HepG2 (cell line): ENCODE results near the gene CCT3. TPM values are rescaled to one million over a fixed set of nuclear protein-coding genes. Genes with fewer than 3 reads are reported as not detected.
A peak's percentile ranks its signal among the peaks of the same experiment; 100 is the strongest.

Experiments used
- CBX5 ChIP-seq: sonication (generic); formaldehyde crosslinking; IDR thresholded peaks from 2 replicates; pipeline ENCODE4 v1.4.0; 2020; ENCODE audit warnings: missing genetic modification reagents, borderline replicate concordance
- DZIP1 ChIP-seq: sonication (generic); formaldehyde crosslinking; IDR thresholded peaks from 2 replicates; pipeline ENCODE4 v1.5.0; 2020; ENCODE audit warnings: mild to moderate bottlenecking, missing genetic modification reagents
- EZH2 ChIP-seq: conservative IDR thresholded peaks from 2 replicates; pipeline ENCODE4 v1.6.1; 2012; ENCODE audit warnings: mild to moderate bottlenecking, low read depth, low read length, moderate library complexity
- FOSL1 ChIP-seq: sonication (generic); formaldehyde crosslinking; IDR thresholded peaks from 2 replicates; pipeline ENCODE4 v1.9.0; 2021; ENCODE audit warnings: missing genetic modification reagents, borderline replicate concordance
- FOXO1 ChIP-seq: sonication (generic); formaldehyde crosslinking; IDR thresholded peaks from 2 replicates; pipeline ENCODE4 v1.4.0; 2020; ENCODE audit warnings: missing genetic modification reagents
- KAT8 ChIP-seq: IDR thresholded peaks from 2 replicates; pipeline ENCODE4 v1.6.1; 2016; ENCODE audit warnings: missing genetic modification reagents, missing compliant biosample characterization
- MEF2D ChIP-seq: sonication (generic); formaldehyde crosslinking; IDR thresholded peaks from 2 replicates; pipeline ENCODE4 v1.5.1; 2020; ENCODE audit warnings: mild to moderate bottlenecking, missing genetic modification reagents
- NFE2 ChIP-seq: sonication (generic); formaldehyde crosslinking; IDR thresholded peaks from 2 replicates; pipeline ENCODE4 v1.4.0; 2020; ENCODE audit warnings: missing genetic modification reagents
- NONO ChIP-seq, 2 experiments: fragments of 450-650 bp in 1 of 2; sonication (generic) in 1 of 2; formaldehyde crosslinking in 1 of 2; IDR thresholded peaks in 1 of 2; conservative IDR thresholded peaks in 1 of 2; 2 replicates each; pipeline versions ENCODE4 v1.6.1 to v1.8.0; 2017 to 2022; ENCODE audit warnings: mild to moderate bottlenecking in 1 of 2, missing genetic modification reagents in 1 of 2, moderate library complexity in 1 of 2
- PLRG1 ChIP-seq: fragments of 450-650 bp; conservative IDR thresholded peaks from 2 replicates; pipeline ENCODE4 v1.6.1; 2016
- POLR2AphosphoS2 ChIP-seq: IDR thresholded peaks from 2 replicates; pipeline ENCODE4 v1.6.1; 2011; ENCODE audit warnings: low read depth, low read length, improper control_type of control experiment
- POLR2G ChIP-seq: fragments of 200-400 bp; formaldehyde crosslinking; IDR thresholded peaks from 2 replicates; pipeline ENCODE4 v1.6.1; 2018; ENCODE audit warnings: mild to moderate bottlenecking, low read depth, low read length, moderate library complexity
- ZNF276 ChIP-seq: sonication (generic); formaldehyde crosslinking; IDR thresholded peaks from 2 replicates; pipeline ENCODE4 v1.4.0; 2020; ENCODE audit warnings: mild to moderate bottlenecking, low read depth, missing genetic modification reagents
- ZNF501 ChIP-seq: sonication (generic); formaldehyde crosslinking; IDR thresholded peaks from 2 replicates; pipeline ENCODE4 v1.5.1; 2020; ENCODE audit warnings: mild to moderate bottlenecking, moderate library complexity, missing genetic modification reagents
- ZNF570 ChIP-seq: sonication (generic); formaldehyde crosslinking; IDR thresholded peaks from 2 replicates; pipeline ENCODE4 v1.4.0; 2020; ENCODE audit warnings: mild to moderate bottlenecking, missing genetic modification reagents, borderline replicate concordance
- ZSCAN22 ChIP-seq: sonication (generic); formaldehyde crosslinking; IDR thresholded peaks from 2 replicates; pipeline ENCODE4 v1.4.0; 2020; ENCODE audit warnings: mild to moderate bottlenecking, missing genetic modification reagents
- polyA plus RNA-seq, 8 experiments: library from polyadenylated mRNA; depleted of rRNA in 3 of 8; stranded (reverse) in 7 of 8; unstranded in 1 of 8; fragments of >200 nt; fragmentation: Illumina TruSeq in 4 of 8; extraction: Trizol in 4 of 8; gene quantifications; 2 replicates each; pipeline versions ENCODE4 v1.2.1 to v1.2.3, GENCODE V29; 2011 to 2016; ENCODE audit warnings: low read depth in 4 of 8, missing spikeins in 1 of 8, mixed read lengths in 1 of 8; ENCODE audit not compliant: insufficient read depth in 1 of 8
- total RNA-seq, 5 experiments: library from RNA; depleted of rRNA; stranded (reverse); fragments of >200 nt; fragmentation: Illumina TruSeq; extraction: Trizol; gene quantifications; 2 replicates each; pipeline ENCODE4 v1.2.3, GENCODE V29; 2016; ENCODE audit warnings: low read depth in 1 of 5
- TF ChIP-seq, protein P1 (sequence below): sonication (generic); formaldehyde crosslinking; IDR thresholded peaks from 2 replicates; pipeline ENCODE4 v1.5.0; 2020; ENCODE audit warnings: mild to moderate bottlenecking, missing genetic modification reagents, borderline replicate concordance
- TF ChIP-seq, protein P2 (sequence below): sonication (generic); formaldehyde crosslinking; IDR thresholded peaks from 2 replicates; pipeline ENCODE4 v1.5.0; 2020; ENCODE audit warnings: mild to moderate bottlenecking, missing genetic modification reagents, borderline replicate concordance

CCT3 gene
- total and polyA plus RNA-seq, 2 of the 13 experiments (the other 11 are each of a cell fraction or from before 2014, with no cell fraction given) = 319 to 615 TPM

DNA sequence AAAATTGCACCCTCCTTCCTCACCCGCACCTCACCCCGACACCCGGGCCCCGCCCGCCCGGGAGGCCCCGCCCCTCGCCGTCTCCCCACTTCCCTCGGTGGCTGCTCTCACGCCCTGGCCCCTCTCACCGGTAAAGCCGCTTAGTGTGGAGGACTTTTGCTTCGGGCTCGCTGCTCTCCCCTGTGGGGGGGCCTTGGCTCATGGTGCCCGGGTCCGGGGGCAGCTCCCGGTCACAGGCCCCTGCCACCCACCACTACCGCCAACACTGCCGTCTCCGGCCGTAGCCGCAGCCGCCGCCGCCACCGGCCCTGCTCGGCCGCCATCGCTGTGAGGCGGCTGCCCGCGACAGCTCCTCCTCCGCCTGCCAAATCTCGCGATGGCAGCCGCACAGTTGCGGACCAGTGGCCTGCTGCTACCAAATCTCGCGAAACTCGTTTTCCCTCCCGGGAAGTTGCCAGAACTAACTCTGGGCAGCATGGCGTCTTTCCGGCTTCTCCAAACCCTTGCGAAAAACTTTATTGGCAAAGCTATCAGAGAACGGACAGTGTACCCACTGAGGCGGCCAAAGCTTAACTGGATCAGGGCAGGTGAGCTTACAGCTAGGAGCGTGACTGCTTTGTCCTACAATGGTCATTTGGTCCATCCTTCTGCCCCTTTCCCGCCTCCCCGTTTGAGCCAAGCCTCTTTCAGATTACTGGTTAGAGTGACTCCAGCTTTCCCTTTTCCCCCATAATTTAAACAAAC, 55.4 kb downstream of the CCT3 start, which contains the start of gene SMG5 (continued):
- no peak for TF ChIP-seq DZIP1 (CRISPR knock-in tag)
- 0 out of 2 replicates have a peak, but pooled peaks have one; percentile 60 for TF ChIP-seq ZNF276 (CRISPR knock-in tag)
- 0 out of 2 replicates have a peak, but pooled peaks have one; percentile 83 for TF ChIP-seq CBX5 (CRISPR knock-in tag)
- TF ChIP-seq ZNF570 (CRISPR knock-in tag) = no peak
- TF ChIP-seq POLR2G = peak; percentile 98
- TF ChIP-seq KAT8 (CRISPR knock-in tag) = peak; percentile 98
- TF ChIP-seq, protein P1, sequence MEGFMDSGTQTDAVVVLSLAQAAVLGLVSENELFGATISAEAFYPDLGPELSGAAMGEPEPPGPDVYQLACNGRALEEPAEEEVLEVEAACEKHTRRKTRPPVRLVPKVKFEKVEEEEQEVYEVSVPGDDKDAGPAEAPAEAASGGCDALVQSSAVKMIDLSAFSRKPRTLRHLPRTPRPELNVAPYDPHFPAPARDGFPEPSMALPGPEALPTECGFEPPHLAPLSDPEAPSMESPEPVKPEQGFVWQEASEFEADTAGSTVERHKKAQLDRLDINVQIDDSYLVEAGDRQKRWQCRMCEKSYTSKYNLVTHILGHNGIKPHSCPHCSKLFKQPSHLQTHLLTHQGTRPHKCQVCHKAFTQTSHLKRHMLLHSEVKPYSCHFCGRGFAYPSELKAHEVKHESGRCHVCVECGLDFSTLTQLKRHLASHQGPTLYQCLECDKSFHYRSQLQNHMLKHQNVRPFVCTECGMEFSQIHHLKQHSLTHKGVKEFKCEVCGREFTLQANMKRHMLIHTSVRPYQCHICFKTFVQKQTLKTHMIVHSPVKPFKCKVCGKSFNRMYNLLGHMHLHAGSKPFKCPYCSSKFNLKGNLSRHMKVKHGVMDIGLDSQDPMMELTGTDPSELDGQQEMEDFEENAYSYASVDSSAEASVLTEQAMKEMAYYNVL (CRISPR knock-in tag) = peak; percentile 79
- TF ChIP-seq, protein P2, sequence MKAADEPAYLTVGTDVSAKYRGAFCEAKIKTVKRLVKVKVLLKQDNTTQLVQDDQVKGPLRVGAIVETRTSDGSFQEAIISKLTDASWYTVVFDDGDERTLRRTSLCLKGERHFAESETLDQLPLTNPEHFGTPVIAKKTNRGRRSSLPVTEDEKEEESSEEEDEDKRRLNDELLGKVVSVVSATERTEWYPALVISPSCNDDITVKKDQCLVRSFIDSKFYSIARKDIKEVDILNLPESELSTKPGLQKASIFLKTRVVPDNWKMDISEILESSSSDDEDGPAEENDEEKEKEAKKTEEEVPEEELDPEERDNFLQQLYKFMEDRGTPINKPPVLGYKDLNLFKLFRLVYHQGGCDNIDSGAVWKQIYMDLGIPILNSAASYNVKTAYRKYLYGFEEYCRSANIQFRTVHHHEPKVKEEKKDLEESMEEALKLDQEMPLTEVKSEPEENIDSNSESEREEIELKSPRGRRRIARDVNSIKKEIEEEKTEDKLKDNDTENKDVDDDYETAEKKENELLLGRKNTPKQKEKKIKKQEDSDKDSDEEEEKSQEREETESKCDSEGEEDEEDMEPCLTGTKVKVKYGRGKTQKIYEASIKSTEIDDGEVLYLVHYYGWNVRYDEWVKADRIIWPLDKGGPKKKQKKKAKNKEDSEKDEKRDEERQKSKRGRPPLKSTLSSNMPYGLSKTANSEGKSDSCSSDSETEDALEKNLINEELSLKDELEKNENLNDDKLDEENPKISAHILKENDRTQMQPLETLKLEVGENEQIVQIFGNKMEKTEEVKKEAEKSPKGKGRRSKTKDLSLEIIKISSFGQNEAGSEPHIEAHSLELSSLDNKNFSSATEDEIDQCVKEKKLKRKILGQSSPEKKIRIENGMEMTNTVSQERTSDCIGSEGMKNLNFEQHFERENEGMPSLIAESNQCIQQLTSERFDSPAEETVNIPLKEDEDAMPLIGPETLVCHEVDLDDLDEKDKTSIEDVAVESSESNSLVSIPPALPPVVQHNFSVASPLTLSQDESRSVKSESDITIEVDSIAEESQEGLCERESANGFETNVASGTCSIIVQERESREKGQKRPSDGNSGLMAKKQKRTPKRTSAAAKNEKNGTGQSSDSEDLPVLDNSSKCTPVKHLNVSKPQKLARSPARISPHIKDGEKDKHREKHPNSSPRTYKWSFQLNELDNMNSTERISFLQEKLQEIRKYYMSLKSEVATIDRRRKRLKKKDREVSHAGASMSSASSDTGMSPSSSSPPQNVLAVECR (CRISPR knock-in tag) = peak; percentile 93
- TF ChIP-seq NFE2 = no peak
- peak; percentile 32; the same call in 1 of the 2 replicates for TF ChIP-seq ZSCAN22
- TF ChIP-seq MEF2D (CRISPR knock-in tag) = peak; percentile 71; the same call in 1 of the 2 replicates
- no peak; the same call in 1 of the 2 replicates for TF ChIP-seq POLR2AphosphoS2
- TF ChIP-seq NONO (IDR thresholded peaks at IDR 0.05) = no peak
- peak; percentile 95 for TF ChIP-seq NONO (CRISPR knock-in tag; conservative IDR thresholded peaks at IDR 0.05)
- TF ChIP-seq FOSL1 = no peak
- no peak for TF ChIP-seq EZH2
- TF ChIP-seq PLRG1 = no peak
- TF ChIP-seq ZNF501 (CRISPR knock-in tag) = peak; percentile 98
- peak; percentile 56; the same call in 1 of the 2 replicates for TF ChIP-seq FOXO1 (CRISPR knock-in tag)
